ENCODE measurements around the gene TEX38. TPM values are rescaled to one million over a fixed set of nuclear protein-coding genes. Genes with fewer than 3 reads are reported as not detected.

TEX38 gene
- total RNA-seq, 1 donor from 2014 or later, result not detected

DNA sequence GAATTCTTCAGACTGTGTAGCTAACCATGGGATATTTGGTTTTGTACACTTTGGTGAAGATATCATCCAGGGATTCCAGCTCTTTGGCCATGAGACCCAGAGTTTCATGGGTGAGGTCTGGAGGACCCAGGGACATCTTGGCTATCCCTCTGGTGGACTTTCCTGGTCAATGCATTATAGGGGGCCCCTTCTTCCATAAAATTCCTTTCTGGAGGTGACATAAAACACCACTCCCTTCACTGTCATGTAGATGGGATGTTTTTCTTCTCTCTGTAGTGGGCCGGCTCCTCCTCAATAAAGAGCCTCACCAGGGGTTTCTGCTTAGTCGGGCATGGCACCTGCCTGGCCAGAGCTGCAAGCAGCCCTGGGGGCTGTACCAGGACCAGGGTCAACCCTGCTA, 5.7 kb upstream of the TEX38 start:
- peak overlapping the region; percentile 88 for H3K4me3 Mint-ChIP-seq
- intact Hi-C loops (cut with micrococcal nuclease), result no loop called here
- H3K36me3 Mint-ChIP-seq (ENCODE audit: low read depth), result peaks cover 17% of the 10 kb centered on the region
- peaks cover 16% of the 10 kb centered on the region for H3K4me1 Mint-ChIP-seq
- H3K27me3 Mint-ChIP-seq, result no peaks in the 10 kb centered on the region
- no peaks in the 10 kb centered on the region for H3K9me3 Mint-ChIP-seq
- DNase-seq, result no peak
- H3K27ac Mint-ChIP-seq, result no peak overlapping the region

DNA sequence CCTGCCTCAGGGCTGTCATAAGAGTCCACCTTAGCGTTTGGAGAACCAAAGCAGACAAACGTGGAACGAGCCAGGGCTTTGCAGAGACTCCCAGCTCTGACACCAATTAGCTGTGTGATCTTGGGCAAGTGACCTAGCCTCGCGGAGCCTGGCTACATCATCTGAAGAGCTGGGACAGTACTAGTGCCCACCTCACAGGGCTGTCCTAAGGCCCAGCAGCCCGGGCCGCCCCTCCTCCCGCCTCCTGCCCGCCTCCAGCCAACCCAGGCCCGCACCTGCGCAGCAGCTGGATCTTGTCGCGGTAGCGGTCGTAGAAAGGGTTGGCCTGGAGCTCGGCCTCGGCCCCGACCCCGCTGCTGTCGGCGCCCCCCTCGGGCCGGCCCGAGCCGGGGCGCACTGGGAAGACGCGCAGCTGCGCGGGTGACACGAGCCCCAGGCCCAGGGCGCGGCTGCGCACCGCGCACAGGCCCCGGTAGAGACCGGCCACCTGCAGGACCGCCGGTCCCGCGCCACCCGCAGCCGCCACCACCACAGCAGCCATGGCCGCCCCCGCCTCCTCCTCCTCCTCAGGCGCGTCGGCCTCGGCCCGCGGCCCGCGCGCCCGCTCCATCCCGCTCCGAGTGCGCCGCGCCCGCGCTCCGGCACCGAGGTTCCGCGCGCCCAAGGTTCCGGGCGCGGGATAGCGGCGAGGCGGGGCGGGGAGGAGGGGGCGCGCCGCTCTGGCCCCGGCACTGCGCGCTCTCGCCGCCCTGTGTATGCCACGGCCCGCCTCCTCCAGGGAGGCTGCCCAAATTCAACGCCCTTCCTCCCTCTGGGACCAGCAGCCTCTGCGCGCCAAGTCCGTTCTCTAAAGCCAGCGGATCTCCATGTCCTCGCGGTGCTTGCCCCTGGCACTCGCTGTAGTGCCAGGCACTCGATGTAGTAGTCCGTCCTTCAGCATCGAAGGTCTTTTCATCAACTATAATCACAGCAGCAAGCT, 3.6 kb upstream of the TEX38 start, which contains the start of gene ATPAF1:
Gene ATPAF1, minus strand, starts transcription at position 583 of the 979 bp plus-strand sequence. Its CDS starts 42 bp downstream, at position 541.
- H3K9me3 Mint-ChIP-seq, result no peaks in the 10 kb centered on the region
- peak; percentile 90 for DNase-seq
- peaks cover 15% of the 10 kb centered on the region for H3K36me3 Mint-ChIP-seq (ENCODE audit: low read depth)
- peaks cover 18% of the 10 kb centered on the region for H3K4me1 Mint-ChIP-seq
- intact Hi-C loops (cut with micrococcal nuclease), result loop anchor here (1.0 to 2.0 kb wide), 3 partner anchors 21 to 51 kb away; partner anchors contain the start of genes EFCAB14 and MOB3C
- peak within 1 kb of the TSS; percentile 59 for H3K27ac Mint-ChIP-seq
- H3K4me3 Mint-ChIP-seq, result peak within 1 kb of the TSS; percentile 88
- H3K27me3 Mint-ChIP-seq, result no peaks in the 10 kb centered on the region

DNA sequence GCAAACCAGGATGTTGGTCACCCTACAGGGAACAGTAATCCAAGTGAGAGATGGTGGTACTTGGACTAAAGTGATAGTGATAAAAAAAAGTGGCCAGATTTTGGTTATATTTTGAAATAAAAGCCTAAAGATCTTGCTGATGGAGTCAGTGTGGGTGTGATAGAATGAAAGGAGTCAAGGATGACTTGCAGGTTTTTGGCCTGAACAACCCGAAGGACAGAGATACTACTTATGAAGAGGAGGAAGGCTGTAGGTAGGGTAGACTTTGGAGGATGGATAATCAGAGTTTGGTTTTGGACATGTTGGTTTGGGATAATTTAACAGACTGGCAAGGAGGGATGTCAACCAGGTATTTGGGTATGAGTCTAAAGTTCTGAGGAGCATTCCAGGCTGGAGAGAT, 1.5 kb upstream of the TEX38 start:
- Mint-ChIP-seq H3K27ac (no peak overlapping the region), H3K4me1 (peaks cover 25% of the 10 kb centered on the region), H3K36me3 (ENCODE audit: low read depth) (peaks cover 10% of the 10 kb centered on the region), H3K4me3 (no peak overlapping the region), H3K9me3 (no peaks in the 10 kb centered on the region), H3K27me3 (no peaks in the 10 kb centered on the region)
- peak; percentile 47 for DNase-seq
- intact Hi-C loops (cut with micrococcal nuclease), result no loop called here

DNA sequence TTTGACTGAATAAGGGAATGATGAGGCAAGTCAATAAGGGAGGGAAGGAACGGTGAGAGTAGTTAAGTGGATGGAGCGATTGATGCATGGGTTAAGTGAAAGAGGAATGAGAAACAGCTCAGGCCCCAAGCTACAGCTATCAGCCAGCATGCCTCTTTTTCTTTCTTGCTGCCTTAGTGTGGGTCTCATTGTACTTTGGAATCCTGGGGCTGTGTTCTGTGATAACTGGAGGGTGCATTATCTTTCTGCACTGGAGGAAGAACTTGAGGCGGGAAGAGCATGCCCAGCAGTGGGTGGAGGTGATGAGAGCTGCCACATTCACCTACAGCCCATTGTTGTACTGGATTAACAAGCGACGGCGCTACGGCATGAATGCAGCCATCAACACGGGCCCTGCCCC, 1.0 kb downstream of the TEX38 start:
- H3K27me3 Mint-ChIP-seq, result no peaks in the 10 kb centered on the region
- H3K9me3 Mint-ChIP-seq, result no peaks in the 10 kb centered on the region
- no peak overlapping the region for H3K27ac Mint-ChIP-seq
- intact Hi-C loops (cut with micrococcal nuclease), result no loop called here
- peaks cover 34% of the 10 kb centered on the region for H3K4me1 Mint-ChIP-seq
- H3K36me3 Mint-ChIP-seq (ENCODE audit: low read depth), result peaks cover 23% of the 10 kb centered on the region
- no peak overlapping the region for H3K4me3 Mint-ChIP-seq
- no peak for DNase-seq

DNA sequence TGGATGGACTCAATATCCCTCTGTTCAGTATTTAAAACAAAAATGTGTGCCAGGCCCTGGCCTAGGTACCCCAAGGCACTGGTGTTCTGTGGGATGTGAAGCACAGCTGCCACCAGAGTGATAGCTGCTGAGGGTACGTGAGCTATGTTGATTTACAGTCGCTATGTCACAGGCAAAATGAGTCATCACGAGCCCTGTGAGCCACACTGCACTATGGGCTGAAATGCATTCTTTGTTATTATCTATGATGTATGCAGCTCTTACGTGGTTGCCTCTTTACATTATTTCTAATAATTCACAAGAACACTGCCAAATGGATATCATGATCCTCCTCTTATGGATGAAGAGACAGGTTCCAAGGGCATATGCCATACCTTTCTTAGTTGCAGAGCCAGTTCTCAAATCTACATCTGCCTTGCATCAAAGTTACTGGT, 2.1 kb downstream of the TEX38 start:
- peak; percentile 64 for DNase-seq

DNA sequence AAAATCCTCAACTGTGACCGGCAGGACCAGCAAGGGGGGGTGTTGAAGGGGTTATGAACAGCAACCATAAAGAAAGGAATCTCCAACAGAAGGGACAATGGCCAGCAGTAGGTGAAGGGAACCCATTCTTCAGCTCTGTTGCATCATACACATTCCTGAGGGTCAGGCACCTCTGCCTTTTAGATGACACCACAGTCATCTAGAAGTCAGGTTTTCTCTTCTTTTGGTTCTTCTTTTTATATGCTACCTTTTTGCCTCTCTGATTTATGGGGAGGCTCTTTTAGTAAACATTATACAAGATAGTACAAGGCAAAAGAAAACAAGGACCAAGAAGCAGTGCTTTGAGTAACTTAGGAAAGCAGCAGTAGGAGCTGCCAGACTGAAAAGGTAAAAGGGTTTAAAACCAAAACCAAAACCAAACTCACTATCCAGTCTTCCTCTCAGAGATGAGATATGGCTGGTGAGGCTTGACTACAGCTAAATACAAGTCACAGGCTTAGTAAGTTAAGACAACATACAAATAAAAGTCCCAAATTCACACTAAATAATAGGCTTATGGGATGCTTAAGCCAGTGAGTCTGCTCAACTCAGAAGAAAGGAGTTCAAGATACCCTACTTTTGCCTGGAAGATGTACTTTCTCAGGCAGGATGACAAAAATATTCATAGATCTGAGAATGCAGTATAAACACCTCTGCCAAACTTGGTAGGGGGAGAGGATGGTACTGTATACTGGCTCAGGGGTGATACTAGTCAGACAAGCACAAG, 4.1 kb downstream of the TEX38 start:
- peak; percentile 73 for DNase-seq
- peaks cover 43% of the 10 kb centered on the region for H3K36me3 Mint-ChIP-seq (ENCODE audit: low read depth)
- H3K9me3 Mint-ChIP-seq, result peaks cover 4% of the 10 kb centered on the region
- intact Hi-C loops (cut with micrococcal nuclease), result no loop called here
- peaks cover 36% of the 10 kb centered on the region for H3K4me1 Mint-ChIP-seq
- H3K27me3 Mint-ChIP-seq, result no peaks in the 10 kb centered on the region
- peak overlapping the region; percentile 91 for H3K27ac Mint-ChIP-seq
- H3K4me3 Mint-ChIP-seq, result peak overlapping the region; percentile 74

More for the DNA sequence above, 2.1 kb downstream of the TEX38 start:
- peaks cover 28% of the 10 kb centered on the region for H3K36me3 Mint-ChIP-seq (ENCODE audit: low read depth)
- no peak overlapping the region for H3K27ac Mint-ChIP-seq
- intact Hi-C loops (cut with micrococcal nuclease), result no loop called here
- H3K4me1 Mint-ChIP-seq, result peaks cover 36% of the 10 kb centered on the region
- H3K9me3 Mint-ChIP-seq, result no peaks in the 10 kb centered on the region
- no peak overlapping the region for H3K4me3 Mint-ChIP-seq
- H3K27me3 Mint-ChIP-seq, result no peaks in the 10 kb centered on the region

DNA sequence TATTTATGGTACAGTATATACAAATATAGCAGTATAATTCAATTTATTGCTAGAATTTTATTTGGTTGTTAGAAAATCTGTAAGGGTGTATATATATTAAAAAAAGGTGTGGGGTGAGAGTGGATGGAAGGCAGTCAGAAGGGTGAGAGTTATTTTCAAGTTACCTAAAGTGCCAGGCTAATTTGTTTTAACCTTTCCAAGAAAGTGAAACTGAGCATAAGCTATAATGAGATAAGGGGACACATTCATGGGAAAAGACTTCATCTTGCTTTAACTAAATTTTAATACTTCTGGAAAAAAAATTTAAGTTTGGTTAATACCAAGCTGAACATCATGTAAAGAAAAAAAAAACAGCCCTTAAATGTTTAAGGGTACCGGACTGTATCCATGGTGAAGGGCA, 4.9 kb downstream of the TEX38 start:
- Mint-ChIP-seq H3K9me3 (peaks cover 4% of the 10 kb centered on the region), H3K36me3 (ENCODE audit: low read depth) (peaks cover 46% of the 10 kb centered on the region), H3K4me3 (peak overlapping the region; percentile 74), H3K27me3 (no peaks in the 10 kb centered on the region), H3K27ac (peak overlapping the region; percentile 91), H3K4me1 (peaks cover 36% of the 10 kb centered on the region)
- DNase-seq, result no peak
- intact Hi-C loops (cut with micrococcal nuclease), result no loop called here

DNA sequence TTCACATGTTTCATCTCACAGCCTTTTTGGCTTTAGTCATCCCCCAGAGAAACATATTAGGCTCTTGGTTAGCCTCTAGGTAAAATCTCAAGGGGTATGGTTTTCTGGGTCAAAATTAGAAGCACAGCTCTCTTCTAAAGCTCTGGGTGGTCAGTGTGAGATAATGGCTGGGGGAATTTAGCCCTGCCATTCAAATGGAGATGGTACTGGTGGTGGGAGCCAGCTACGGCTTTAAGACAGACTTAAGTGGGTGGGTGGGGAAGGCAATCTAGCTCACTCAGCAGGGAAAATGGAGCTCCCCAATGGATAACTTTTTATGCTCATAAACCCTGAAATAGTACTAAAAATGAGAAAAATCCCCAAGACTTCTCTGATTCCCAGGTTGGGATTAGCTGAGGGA, 5.7 kb downstream of the TEX38 start:
- intact Hi-C loops (cut with micrococcal nuclease), result no loop called here
- DNase-seq, result no peak
- H3K27ac Mint-ChIP-seq, result peak overlapping the region; percentile 91
- no peaks in the 10 kb centered on the region for H3K27me3 Mint-ChIP-seq
- H3K4me1 Mint-ChIP-seq, result peaks cover 36% of the 10 kb centered on the region
- no peak overlapping the region for H3K4me3 Mint-ChIP-seq
- peaks cover 4% of the 10 kb centered on the region for H3K9me3 Mint-ChIP-seq
- peaks cover 52% of the 10 kb centered on the region for H3K36me3 Mint-ChIP-seq (ENCODE audit: low read depth)

DNA sequence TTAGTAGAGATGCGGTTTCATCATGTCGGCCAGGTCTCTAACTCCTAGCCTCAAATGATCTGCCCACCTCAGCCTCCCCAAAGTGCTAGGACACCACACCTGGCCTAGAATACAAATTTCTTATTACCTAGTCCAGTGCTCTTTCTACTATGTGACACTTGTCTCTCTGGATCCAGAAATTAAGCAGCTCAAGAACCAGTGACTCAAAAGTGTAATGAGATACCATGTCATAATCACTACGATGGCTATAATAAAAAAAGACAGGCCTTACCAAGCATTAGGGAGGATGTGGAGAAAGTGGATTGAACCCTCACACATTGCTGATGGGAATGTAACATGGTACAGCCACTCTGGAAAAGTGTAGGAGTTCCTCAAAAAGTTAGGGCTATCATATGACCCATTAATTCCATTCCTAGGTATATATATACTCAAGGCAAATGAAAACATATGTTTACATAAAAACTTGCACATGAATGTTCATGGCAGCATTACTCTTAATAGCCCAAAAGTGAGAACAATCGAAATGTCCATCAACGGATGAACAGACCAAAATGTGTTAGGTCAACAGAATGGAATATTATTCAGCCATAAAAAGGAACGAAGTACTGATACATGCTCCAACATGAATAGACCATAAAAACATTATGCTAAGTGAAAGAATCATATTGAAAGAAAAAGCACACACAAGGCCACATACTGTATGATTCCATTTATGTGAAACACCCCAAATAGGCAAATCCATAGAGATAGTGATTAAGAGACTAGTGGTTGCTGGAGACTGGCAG, 8.3 kb downstream of the TEX38 start:
- intact Hi-C loops (cut with micrococcal nuclease), result no loop called here

DNA sequence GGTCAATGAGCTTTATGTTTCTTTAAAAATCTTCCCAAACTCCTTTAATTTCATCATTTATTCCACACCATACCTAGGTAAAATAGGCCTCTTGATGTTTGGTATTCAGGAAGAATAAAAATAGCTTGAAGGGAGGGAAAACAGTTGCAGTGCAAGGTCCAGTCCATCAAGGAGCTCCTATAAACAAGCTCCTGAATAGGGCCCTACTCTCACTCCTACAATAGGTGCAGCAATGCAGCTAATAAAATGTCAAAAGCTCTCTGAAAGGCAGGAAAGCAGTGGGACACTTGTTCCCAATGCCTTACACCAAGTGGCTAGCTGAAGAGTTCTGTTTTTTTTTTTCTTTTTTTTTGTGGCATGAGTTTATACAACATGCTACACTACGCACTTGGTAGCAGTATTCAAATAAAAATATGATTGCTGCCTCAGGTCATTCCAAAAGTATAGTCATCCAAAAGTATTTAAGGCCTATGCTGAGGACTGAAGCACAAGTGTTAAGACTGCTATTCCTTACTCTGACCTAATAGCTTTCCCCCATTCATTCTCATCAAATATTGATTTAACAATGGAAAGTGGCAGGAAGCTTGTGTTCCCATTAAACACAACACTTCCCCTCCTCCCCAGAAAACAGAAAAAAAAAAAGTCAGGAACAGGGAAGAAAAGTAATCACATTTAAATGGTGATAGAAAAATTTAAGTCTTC, 9.8 kb downstream of the TEX38 start:
- Mint-ChIP-seq H3K4me1 (peaks cover 11% of the 10 kb centered on the region), H3K27me3 (no peaks in the 10 kb centered on the region), H3K4me3 (no peak overlapping the region), H3K9me3 (peaks cover 4% of the 10 kb centered on the region), H3K36me3 (ENCODE audit: low read depth) (peaks cover 66% of the 10 kb centered on the region), H3K27ac (no peak overlapping the region)
- DNase-seq, result no peak
- intact Hi-C loops (cut with micrococcal nuclease), result no loop called here

More for the DNA sequence above, 8.3 kb downstream of the TEX38 start:
- Mint-ChIP-seq H3K4me1 (peaks cover 25% of the 10 kb centered on the region), H3K27ac (no peak overlapping the region), H3K27me3 (no peaks in the 10 kb centered on the region), H3K36me3 (ENCODE audit: low read depth) (peaks cover 60% of the 10 kb centered on the region), H3K4me3 (no peak overlapping the region), H3K9me3 (peaks cover 4% of the 10 kb centered on the region)
- DNase-seq, result peak; percentile 21

DNA sequence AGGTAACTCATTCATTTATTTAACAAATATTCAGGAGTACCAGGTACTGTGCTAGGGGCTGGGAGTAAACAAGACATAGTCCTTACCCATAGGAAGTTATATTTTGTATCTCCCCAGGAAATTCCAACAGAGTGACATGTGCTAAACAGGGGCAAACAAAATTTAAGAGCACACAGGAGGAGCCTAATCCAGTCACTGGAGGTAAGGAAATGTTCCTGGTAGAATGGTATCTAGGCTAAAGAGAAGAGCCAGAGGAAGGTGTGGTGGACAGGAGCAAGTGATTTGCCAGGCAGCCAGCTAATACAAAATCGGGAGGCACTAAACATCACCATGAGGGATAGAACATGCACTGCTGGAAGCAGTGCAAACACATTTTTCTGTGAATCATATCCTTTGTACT, 10.4 kb downstream of the TEX38 start:
- Mint-ChIP-seq H3K27ac (no peak overlapping the region), H3K27me3 (no peaks in the 10 kb centered on the region), H3K4me3 (no peak overlapping the region), H3K4me1 (peaks cover 6% of the 10 kb centered on the region), H3K36me3 (ENCODE audit: low read depth) (peaks cover 69% of the 10 kb centered on the region), H3K9me3 (peaks cover 4% of the 10 kb centered on the region)
- DNase-seq, result no peak
- intact Hi-C loops (cut with micrococcal nuclease), result no loop called here

DNA sequence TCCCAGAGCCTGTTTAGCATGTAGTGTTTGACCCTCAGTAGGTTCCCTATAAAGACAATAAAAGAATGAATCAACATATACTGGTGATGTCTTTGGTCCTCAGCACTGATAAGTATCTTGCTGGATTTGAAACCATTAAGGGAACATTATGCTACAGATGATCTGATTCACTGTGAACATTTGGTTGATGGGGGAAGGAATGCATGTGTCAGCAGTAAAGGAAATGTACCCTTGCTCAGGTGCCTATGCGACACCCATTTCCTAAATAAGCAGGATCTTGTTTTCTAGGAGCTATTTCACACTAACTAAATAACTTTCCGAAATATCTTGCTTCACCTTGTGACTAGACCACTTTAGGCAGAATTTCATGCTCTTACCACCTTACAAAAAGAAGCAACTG, 13.0 kb downstream of the TEX38 start:
- Mint-ChIP-seq H3K27me3 (no peaks in the 10 kb centered on the region), H3K36me3 (ENCODE audit: low read depth) (peaks cover 72% of the 10 kb centered on the region), H3K4me1 (peaks cover 8% of the 10 kb centered on the region), H3K4me3 (no peak overlapping the region), H3K27ac (no peak overlapping the region), H3K9me3 (peaks cover 4% of the 10 kb centered on the region)
- DNase-seq, result no peak
- intact Hi-C loops (cut with micrococcal nuclease), result no loop called here

DNA sequence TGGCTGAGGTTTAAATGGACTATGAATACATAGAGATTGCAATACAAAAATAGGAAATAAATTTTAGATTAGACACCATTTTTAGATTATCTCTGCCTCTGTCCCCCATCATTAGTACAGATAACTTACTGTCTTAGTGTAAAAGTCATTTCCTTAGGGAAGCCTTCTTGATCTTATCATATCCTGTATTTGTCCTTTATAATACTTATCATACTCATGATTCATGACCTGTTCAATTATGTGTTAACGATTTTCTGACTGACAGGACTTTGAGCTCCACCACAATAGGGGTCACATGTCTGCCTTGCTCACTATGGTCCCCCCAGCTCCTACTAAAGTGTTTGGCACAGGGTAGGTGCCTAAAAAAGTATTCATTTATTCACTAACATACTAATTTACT, 14.6 kb downstream of the TEX38 start:
- H3K4me3 Mint-ChIP-seq, result no peak overlapping the region
- H3K27ac Mint-ChIP-seq, result no peak overlapping the region
- peaks cover 71% of the 10 kb centered on the region for H3K36me3 Mint-ChIP-seq (ENCODE audit: low read depth)
- DNase-seq, result no peak
- intact Hi-C loops (cut with micrococcal nuclease), result no loop called here
- peaks cover 8% of the 10 kb centered on the region for H3K4me1 Mint-ChIP-seq
- no peaks in the 10 kb centered on the region for H3K9me3 Mint-ChIP-seq
- no peaks in the 10 kb centered on the region for H3K27me3 Mint-ChIP-seq

All from activated CD4-positive, alpha-beta T cell treated with anti-CD3 and anti-CD28 coated beads, Interleukin-2, amount 10 ng/mL, durations not matched to agents 24 days and 14 days (primary cell).